Smooth muscle cell (in vitro differentiated cells): Measurements from ENCODE around the gene IRF2BPL. TPM values are rescaled to one million over a fixed set of nuclear protein-coding genes. Genes with fewer than 3 reads are reported as not detected.

Experiments used
- DNase-seq: peaks from one replicate; lab custom pipeline; 2025; ENCODE audit not compliant: unreplicated experiment; lab: John Stamatoyannopoulos, UW
- H2AFZ ChIP-seq: fragments of 200-600 bp; sonication (generic); 2 replicates; pipeline ENCODE4 v1.6.0; 2016; ENCODE audit warnings: antibody characterized with exemption, low read depth, mild to moderate bottlenecking
- H3F3A ChIP-seq: fragments of 200-600 bp; sonication (generic); 2 replicates; pipeline ENCODE4 v1.6.0; 2017; ENCODE audit warnings: antibody characterized with exemption, low read depth
- H3K27ac ChIP-seq: fragments of 200-600 bp; sonication (generic); 2 replicates; pipeline ENCODE4 v1.5.1; 2016; ENCODE audit warnings: low read depth, mild to moderate bottlenecking
- H3K27me3 ChIP-seq: fragments of 200-600 bp; sonication (generic); 2 replicates; pipeline ENCODE4 v1.6.1; 2016; ENCODE audit warnings: low read depth, mild to moderate bottlenecking
- H3K36me3 ChIP-seq: fragments of 200-600 bp; sonication (generic); 2 replicates; pipeline ENCODE4 v1.5.1; 2016; ENCODE audit warnings: low read depth
- H3K4me1 ChIP-seq: fragments of 200-600 bp; sonication (generic); 2 replicates; pipeline ENCODE4 v1.5.1; 2016; ENCODE audit warnings: low read depth
- H3K4me2 ChIP-seq: fragments of 200-600 bp; sonication (generic); 2 replicates; pipeline ENCODE4 v1.6.0; 2016; ENCODE audit warnings: mild to moderate bottlenecking
- H3K4me3 ChIP-seq: fragments of 200-600 bp; sonication (generic); 2 replicates; pipeline ENCODE4 v1.5.1; 2016; ENCODE audit warnings: mild to moderate bottlenecking
- H3K79me2 ChIP-seq: fragments of 200-600 bp; sonication (generic); 2 replicates; pipeline ENCODE4 v1.6.0; 2016; ENCODE audit warnings: low read depth, mild to moderate bottlenecking
- H3K9ac ChIP-seq: fragments of 200-600 bp; sonication (generic); 2 replicates; pipeline ENCODE4 v1.6.0; 2016; ENCODE audit warnings: low read depth
- H3K9me3 ChIP-seq: fragments of 200-600 bp; sonication (generic); replicated peaks from 2 replicates; pipeline ENCODE4 v1.5.1; 2016; ENCODE audit warnings: low read depth
- H4K20me1 ChIP-seq: fragments of 200-600 bp; sonication (generic); 2 replicates; pipeline ENCODE4 v1.6.0; 2016; ENCODE audit warnings: low read depth
- WGBS: methylation state at CpG from one replicate; pipeline ENCODE4 v1.1.7; 2016; ENCODE audit warnings: low lambda C conversion rate; 5-methylcytosine and 5-hydroxymethylcytosine counted together
- polyA plus RNA-seq: library from polyadenylated mRNA; unstranded; fragments of >200 nt; fragmentation: Nextera tagmentation; extraction: Ambion mirVana; gene quantifications from 2 replicates; pipeline ENCODE4 v1.2.1, GENCODE V29; 2016
- total RNA-seq: library from RNA; depleted of rRNA; stranded (reverse); fragments of >200 nt; gene quantifications from 2 replicates; pipeline ENCODE4 v1.2.3, GENCODE V29; 2014
- TF ChIP-seq, protein P1 (sequence below): fragments of 200-600 bp; sonication (generic); IDR thresholded peaks from 2 replicates; pipeline ENCODE4 v1.5.1; 2017; ENCODE audit warnings: borderline replicate concordance, mild to moderate bottlenecking, antibody characterized with exemption; ENCODE audit not compliant: insufficient read depth, poor library complexity, severe bottlenecking

IRF2BPL gene
- total and polyA plus RNA-seq, 2 experiments from 2014 or later: 33.9 to 66.3 TPM

DNA sequence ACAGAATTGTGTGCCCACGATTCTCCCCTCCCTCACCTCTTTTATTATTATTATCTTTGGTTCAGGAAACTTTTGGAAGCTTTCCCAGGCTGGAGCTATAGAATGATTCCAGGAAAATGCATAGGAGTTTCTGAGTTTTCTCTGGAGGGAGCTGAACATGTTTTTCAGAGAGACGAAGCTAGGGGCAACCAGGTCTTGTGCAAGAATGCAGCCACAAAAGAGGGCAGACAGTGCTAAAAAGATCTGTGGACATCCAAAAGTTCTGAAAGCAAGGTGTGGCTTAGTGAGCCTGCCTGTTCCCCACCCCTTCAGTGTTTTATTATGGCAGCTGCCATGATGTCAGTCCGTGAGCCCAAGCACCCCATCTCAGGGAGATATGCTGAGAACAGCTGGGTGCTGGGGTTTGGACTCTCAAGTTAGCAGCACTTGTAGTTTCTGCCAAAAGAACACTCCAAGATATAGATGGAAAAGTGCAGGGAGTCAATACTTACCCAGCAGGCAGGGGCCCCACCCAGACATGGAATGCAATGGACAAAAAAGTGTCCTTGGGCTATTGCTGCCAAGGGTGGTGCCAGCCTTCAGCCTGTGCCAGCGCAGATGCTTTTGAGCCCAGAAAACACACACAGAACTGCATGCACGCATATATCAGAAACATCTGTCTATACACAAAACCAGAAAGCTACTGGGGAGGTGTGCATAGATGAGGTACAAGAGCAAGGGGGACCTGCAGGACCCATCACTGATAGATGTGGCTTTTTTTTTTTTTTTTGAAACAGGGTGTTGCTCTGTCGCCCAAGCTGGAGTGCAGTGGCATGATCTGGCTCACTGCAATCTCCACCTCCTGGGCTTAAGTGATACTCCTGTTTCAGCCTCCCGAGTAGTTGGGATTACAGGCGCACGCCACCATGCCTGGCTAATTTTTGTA, 17.0 kb upstream of the IRF2BPL start:
- peak overlapping the region; percentile 99 for H3K27ac ChIP-seq
- H2AFZ ChIP-seq: no peak overlapping the region
- H3K4me3 ChIP-seq: no peak overlapping the region
- no peaks in the 10 kb centered on the region for H3K27me3 ChIP-seq
- no peaks in the 10 kb centered on the region for H3K36me3 ChIP-seq
- peak overlapping the region; percentile 43 for H3K9ac ChIP-seq
- peak overlapping the region; percentile 81 for H3K4me2 ChIP-seq
- no peaks in the 10 kb centered on the region for H4K20me1 ChIP-seq
- TF ChIP-seq, protein P1, sequence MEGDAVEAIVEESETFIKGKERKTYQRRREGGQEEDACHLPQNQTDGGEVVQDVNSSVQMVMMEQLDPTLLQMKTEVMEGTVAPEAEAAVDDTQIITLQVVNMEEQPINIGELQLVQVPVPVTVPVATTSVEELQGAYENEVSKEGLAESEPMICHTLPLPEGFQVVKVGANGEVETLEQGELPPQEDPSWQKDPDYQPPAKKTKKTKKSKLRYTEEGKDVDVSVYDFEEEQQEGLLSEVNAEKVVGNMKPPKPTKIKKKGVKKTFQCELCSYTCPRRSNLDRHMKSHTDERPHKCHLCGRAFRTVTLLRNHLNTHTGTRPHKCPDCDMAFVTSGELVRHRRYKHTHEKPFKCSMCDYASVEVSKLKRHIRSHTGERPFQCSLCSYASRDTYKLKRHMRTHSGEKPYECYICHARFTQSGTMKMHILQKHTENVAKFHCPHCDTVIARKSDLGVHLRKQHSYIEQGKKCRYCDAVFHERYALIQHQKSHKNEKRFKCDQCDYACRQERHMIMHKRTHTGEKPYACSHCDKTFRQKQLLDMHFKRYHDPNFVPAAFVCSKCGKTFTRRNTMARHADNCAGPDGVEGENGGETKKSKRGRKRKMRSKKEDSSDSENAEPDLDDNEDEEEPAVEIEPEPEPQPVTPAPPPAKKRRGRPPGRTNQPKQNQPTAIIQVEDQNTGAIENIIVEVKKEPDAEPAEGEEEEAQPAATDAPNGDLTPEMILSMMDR: no peak
- DNase-seq: no peak
- H3K9me3 ChIP-seq: no peaks in the 10 kb centered on the region
- H3K79me2 ChIP-seq: no peaks in the 10 kb centered on the region
- peaks cover 46% of the 10 kb centered on the region for H3K4me1 ChIP-seq
- H3F3A ChIP-seq: peaks cover 33% of the 10 kb centered on the region
- WGBS: 78% methylated on average over 9 of the region's 9 CpGs

DNA sequence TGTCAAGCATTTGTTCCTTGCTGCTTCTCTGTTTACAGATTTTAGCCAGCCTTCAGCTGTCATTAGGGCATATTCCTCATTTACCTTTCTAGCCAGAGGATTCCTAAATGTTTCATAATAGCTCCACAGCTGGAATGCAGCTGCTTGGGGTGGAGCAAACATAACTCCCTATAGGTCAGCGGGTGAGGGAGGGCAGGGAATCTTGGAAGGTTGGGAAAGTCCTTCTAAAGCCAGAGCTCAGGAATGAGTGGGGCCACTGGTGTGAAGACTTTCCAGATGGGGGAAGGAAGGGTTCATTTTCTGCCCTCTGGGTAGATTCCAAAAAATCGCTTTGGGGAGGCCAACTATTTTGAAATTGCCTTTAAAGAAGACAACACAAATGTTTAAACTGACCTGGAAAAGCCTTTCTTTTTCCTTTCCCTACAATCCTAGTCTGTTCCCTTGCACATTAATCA, 16.3 kb upstream of the IRF2BPL start:
- H3K27ac ChIP-seq: peak overlapping the region; percentile 99
- H3K27me3 ChIP-seq: no peaks in the 10 kb centered on the region
- WGBS: 6% methylated on average over 2 of the region's 2 CpGs
- TF ChIP-seq, protein P1: no peak
- peaks cover 33% of the 10 kb centered on the region for H3F3A ChIP-seq
- H4K20me1 ChIP-seq: no peaks in the 10 kb centered on the region
- no peak for DNase-seq
- H3K9ac ChIP-seq: peak overlapping the region; percentile 43
- no peaks in the 10 kb centered on the region for H3K36me3 ChIP-seq
- no peaks in the 10 kb centered on the region for H3K79me2 ChIP-seq
- H3K4me2 ChIP-seq: peak overlapping the region; percentile 81
- peaks cover 49% of the 10 kb centered on the region for H3K4me1 ChIP-seq
- no peaks in the 10 kb centered on the region for H3K9me3 ChIP-seq
- no peak overlapping the region for H3K4me3 ChIP-seq
- no peak overlapping the region for H2AFZ ChIP-seq

DNA sequence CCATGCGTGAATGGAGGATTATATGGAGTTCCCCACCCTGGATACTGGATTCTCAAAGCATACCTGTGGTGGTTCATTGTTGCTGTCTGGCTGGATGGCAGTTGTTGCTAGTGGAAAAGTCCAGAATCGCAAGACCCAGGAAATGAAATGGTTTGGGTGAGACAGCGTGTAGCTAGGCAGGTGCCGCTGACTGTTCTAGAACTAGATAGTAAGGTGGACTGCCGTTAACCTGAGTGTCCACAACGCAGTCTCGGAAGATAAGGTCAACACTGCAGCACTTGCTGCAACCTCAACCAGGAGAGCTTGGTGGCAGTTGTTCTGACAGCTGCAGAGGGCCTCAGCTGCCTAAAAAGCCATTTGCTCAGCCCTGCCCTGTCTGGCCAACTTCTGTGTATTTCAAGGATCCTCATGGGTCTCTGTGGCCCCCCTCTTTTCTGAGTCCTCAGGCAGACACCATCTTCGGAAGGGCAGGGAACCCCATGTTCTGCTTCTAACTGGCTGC, 15.5 kb upstream of the IRF2BPL start:
- TF ChIP-seq, protein P1: no peak
- no peak overlapping the region for H2AFZ ChIP-seq
- peak overlapping the region; percentile 87 for H3K9ac ChIP-seq

More for the DNA sequence above, 15.5 kb upstream of the IRF2BPL start:
- no peaks in the 10 kb centered on the region for H4K20me1 ChIP-seq
- peaks cover 40% of the 10 kb centered on the region for H3F3A ChIP-seq
- H3K4me3 ChIP-seq: no peak overlapping the region
- H3K27me3 ChIP-seq: no peaks in the 10 kb centered on the region
- no peak for DNase-seq
- peak overlapping the region; percentile 81 for H3K4me2 ChIP-seq
- H3K4me1 ChIP-seq: peaks cover 57% of the 10 kb centered on the region
- H3K79me2 ChIP-seq: no peaks in the 10 kb centered on the region
- H3K36me3 ChIP-seq: no peaks in the 10 kb centered on the region
- no peaks in the 10 kb centered on the region for H3K9me3 ChIP-seq
- H3K27ac ChIP-seq: peak overlapping the region; percentile 99
- WGBS: 81% methylated on average over 8 of the region's 8 CpGs
